Measurements from ENCODE around the gene BZW2.
"Not testable (repeated sequence)": the region's sequence is repeated elsewhere in the genome, so short reads cannot be mapped to it uniquely, and the experiment has no call there.

The BZW2 gene

DNA sequence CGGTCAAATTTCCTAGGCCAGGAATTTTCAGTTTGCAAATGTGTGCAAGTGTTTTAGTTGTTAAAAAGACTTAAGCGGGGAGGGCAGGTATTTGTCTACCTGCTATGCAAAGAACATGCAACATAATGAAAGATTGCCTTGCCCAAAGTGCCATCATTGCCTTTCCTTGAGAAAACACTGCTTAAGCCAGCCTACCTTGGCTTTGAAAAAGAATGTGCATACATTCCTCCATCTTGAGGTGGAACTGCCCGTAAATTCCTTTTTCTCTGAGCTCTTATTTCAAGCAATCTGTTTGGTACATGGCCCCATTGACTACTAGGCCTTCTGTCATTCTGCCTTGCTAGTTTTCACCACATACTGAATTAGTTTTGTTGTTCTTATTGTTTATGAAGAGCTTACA is 29.3 kb downstream of the BZW2 start:
- no peak for DNase-seq

DNA sequence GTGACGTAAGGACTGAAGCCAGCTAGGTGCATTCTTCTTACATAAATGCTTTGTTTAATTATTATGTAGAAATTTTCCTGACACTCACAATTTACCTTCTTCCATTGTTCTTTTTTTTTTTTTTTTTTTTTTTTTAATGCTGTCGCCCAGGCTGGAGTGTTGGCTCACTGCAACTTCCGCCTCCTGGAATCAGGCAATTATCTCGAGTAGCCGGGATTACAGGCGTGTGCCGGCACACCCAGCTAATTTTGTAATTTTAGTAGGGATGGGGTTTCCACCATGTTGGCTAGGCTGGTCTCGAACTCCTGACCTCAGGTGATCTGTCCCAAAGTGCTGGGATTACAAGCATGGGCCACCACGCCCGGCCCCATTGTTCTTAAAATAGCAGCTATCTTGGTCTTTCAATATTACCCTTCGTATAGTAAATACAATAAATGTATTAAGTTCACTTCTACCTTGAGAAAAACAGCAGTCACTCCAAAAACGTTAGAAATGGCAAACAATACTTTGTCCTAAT is 32.1 kb downstream of the BZW2 start:
- no peak for DNase-seq

DNA sequence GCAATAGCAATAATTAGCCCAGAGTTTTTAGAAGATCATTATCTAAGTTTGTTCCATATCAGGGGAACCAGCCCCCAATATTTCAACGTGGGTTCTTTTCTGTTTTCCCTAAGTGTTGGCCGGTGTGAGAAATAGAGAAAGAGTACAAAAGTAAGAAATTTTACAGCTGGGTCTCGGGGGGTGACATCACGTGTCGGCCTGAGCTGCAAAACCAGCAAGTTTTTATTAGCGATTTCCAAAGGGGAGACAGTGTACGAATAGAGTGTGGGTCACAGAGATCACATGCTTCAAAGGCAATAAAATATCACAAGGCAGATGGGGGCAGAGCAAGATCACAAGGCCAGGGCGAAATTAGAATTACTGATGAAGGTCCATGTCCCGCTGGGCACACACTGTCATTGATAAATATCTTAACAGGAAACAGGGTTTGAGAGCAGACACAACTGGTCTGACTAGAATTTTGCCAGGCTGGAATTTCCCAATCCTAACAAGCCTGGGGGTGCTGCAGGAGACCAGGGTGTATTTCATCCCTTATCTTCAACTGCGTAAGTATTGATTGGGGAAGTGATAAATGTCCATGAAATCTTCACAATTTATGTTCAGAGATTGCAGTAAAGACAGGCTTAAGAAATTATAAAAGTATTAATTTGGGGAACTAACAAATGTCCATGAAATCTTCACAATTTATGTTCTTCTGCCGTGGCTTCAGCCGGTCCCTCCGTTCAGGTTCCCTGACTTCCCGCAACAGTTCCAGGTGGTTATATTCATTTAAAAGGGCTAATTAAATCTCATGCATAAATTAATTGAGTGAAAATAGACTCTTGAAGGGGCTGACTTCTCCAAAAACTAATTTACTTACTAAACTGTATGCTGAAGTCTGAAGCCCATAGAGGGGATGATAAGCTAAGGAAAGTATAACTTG is 32.9 kb downstream of the BZW2 start:
- DNase-seq = not testable (repeated sequence)

DNA sequence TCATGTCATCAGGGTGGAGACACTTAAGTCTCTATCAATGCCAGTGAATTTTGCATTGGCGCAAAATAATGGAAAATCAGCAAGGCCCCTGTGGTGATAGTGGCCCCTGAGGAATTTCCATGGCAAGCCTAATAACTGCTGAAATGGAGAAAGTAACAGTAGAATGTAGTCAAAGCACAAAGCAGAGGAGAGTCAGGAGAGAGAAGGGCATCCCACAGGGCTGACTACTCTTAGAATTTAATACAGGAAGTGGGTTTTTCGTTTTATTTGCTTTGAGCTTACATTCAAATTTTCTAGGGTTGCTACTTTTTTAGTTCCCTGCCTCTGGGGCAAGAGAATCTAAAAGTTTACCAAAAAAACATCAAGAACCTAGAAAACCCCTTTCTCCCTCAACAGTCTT is 39.0 kb downstream of the BZW2 start:
- DNase-seq = no peak

DNA sequence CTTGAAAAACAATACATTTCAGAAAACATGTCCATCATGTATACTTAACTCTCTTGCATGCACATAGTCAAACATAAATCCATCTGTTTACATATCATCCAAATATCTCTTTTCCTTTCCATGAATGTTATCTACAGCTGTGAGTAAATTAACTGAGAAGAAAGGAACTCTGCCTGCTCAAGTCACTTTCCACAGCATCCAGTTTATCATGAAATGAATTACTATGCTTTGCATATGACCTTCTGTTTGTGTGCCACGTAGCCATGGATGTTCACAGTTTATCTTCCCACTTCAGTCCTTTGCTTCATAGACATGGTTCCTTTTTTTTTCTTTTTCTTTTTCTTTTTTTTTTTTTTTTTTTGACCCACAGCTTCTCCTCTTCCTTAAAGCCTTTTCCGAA is 39.6 kb downstream of the BZW2 start:
- DNase-seq = no peak

DNA sequence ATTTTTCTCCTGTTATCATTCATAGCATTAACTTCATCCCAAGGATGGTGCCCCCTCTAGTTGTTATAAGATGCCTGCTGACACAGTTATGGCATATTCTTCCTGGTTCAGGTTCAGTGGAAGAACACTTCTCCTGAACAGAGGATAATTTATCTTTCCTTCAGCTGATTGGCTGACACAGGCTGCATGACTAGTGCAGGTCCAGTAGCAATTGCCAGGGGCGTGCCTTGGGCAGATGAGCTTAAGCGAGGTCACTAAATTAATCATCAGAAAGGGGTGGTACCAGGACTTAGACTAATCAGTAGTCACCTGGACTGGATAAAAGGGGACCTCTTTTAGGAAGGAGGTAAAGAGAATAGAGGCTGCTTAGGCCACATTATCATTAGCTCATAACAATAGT is 42.3 kb downstream of the BZW2 start:
- DNase-seq = no peak

DNA sequence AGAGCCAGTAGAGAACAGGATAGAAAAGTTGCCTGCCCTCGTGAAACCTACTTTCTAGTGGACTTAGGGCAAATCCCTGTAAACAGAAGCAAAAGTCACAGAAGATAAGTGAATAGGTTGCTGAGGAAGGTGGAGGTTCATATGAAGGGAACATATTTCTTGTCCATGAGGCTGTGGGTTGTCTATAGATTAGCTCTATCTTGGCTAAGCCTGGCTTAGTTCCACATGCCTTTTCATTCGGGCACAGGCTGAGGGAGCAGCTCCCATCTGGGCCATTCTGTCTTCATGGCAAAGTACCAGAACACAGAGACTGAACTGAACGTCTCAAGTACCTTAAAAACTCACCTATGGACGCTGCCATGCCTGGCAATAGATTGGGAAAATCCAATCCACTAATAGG is 45.3 kb downstream of the BZW2 start:
- DNase-seq = no peak

DNA sequence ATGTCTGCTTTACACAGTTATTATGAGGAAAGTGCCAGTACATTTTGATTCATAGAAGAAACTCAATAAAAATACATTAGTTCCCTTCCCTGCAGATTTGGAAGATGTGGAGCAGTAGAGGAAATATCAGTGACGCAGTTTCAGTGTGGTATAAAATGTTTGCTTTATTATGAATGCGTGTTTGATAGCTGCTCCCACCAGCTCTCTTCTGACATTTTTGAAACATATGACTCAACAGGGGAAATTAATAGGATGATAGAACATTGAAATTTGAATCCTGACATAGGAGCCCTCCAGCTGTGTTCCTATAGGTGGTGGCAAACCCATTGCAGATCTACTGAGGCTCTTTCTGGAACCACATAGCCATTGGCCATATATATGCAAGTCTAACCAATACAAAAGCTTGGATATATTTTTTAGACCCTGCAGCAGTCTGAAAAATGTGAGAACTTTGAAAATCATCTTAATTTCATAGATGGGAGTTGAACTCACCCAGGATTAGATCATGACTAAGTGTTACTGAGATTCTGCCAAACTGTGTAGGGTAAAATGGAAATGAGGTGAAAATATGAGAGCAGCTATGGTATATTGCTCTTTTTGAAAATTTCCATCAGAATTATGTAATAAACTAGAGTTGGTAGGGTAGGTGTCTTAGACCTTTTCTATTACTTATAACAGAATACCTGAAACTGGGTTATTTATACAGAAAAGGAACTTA is 47.8 kb downstream of the BZW2 start:
- no peak for DNase-seq

DNA sequence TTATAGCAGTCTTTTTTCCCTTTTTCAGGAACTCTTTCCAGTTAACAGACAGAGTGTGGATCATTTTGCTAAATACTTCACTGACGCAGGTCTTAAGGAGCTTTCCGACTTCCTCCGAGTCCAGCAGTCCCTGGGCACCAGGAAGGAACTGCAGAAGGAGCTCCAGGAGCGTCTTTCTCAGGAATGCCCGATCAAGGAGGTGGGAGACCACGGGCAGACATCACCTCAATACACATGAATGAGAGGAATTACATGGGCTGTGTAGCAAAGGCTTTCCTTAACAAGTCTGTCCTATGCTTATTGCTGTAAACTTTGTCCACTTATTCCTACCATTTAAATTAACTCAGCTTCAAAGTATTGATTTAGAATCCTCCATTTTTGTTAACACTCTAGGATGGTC is 48.8 kb downstream of the BZW2 start:
- no peak for DNase-seq

DNA sequence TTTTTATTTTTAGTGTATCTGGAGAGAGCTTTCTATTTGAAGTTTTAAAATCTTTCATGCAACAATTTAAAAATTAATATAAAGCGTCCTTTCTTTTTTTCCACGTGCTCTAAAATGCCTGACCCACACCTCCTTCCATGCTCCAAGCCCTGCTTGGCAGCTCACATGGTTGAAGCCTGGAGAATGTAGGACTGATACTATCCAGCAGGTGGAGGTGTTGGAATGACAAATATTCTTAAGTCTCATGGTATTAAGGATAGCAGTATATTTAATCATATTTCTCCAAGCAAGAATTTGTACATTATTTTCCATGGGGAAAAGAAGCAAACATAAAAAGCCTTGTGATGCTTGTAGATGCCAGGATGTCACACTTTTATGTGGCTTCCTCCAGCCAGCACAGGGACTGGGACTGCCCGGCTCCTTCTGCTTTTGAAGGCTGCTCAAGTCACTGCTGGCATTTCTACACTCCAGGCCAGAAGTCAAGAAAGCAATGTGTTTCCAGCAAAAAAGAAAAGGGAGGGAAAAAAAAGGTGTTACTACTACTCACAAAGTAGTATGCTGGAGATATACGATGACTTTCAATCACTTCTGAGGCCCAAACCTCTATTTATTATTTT is 49.7 kb downstream of the BZW2 start:
- DNase-seq = no peak

DNA sequence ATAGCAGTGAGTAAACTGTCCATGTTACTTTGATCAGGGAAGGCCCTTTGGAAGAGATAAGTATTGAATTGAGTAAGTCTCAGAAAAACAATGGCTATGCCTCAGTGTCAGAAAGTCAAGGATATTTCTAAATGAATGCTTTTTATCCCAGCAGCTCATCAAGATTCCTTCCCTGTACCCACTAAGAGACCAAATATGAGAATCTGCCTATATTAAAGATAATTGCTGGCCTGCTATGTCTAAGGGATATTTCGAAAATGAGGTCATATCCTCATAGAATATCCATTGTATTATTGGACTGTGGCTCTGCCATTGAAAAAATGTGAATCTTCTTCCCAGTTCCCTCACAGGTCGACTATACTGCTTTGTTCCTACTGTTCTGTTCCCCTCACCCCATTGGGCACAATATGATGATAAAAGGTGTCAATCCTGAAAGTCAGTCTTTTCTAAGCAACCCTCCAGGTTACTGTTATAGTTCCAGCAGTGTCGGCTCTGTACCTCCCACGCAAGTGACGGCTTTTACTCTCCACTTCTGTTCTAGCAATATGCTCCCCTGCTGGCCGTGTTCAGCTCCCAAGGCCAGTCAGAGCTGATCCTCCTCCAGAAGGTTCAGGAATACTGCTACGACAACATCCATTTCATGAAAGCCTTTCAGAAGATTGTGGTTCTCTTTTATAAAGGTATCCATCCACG is 51.7 kb downstream of the BZW2 start:
- DNase-seq = no peak

DNA sequence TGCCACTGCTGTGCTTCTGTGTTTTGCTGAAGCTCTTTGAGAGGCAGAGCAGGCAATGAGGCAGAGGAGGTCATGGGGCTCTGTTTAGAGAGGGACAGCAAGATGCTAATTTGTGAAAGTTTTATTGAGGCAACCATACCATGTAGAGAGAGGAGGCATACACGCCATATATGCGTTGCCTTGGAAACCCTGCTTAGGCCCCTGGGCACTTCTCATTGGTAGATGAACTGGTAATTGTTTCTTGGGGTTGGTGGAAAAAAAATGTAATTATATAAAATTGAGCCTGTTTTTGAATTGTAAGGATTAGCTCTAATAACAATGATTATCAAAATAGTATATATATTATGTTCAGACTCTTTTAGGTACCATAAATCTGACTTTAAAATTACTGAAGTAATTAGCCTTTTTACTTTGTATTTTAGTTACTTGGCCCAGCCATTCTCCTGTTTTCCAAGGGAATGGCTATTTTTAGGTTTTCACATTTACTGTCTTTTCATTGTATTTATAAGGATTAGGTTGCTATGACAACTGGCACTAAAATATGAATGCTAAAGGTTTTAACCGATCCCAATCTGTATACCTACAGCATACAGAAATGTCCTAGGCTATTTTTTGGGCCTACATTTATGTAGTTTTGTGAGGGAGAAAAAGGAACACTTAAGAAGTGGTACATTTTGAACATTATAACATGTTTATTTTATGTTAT is 52.4 kb downstream of the BZW2 start:
- DNase-seq = no peak

DNA sequence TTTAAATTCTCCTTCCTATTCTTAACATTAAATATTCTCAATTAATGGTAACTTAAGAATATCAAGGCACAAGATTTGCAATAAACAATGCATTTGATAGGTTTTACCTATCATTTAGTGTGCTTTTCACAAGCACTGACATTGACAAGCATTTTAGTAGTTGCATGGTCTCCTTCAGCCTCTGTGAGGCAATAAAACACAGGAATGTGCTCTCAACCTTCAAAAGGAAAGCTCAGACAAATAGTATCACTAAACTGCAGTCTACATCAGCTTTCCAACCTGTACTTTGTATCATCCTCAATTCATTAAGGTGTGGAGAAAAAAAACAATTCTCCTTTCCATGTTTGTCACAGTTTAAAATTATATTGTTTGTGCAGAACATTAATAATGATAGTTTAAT is 56.5 kb downstream of the BZW2 start:
- DNase-seq = no peak

DNA sequence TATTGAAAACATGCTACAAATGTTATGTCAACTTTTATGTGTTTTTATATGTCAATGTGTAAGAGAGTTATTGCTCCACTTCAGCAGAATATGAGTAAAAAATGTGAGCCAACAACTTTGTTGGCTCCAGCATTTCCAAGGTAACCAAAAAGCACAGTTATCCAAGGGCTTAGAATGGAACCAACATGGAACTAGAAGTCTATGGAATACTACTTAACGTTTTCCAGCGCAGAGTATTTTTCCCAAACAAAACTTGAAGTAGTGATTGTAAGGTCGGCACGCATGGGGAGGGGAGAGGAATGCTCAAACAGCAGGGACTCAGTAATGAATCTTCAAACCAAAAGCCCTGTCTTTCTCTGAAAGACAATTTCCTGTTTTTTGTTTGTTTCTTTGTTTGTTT is 62.5 kb downstream of the BZW2 start:
- no peak for DNase-seq

DNA sequence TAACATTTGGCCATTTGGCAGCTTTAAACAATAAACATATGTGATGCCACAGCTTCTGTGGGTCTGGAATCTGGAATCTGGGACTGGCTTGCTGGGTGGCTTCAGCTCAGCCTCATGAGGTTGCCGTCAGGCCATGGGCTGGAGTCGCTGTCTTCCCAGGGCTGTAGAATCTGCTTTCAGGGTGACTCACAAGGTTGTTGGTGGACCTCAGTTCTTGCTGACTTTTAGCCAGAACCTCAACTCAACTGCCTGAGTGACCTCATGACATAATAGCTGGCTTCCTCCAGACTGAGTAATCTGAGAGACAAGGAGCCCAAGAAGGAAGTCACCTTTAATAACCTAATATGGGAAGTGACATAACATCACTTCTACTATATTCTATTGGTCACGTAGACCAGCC is 63.0 kb downstream of the BZW2 start:
- no peak for DNase-seq

DNA sequence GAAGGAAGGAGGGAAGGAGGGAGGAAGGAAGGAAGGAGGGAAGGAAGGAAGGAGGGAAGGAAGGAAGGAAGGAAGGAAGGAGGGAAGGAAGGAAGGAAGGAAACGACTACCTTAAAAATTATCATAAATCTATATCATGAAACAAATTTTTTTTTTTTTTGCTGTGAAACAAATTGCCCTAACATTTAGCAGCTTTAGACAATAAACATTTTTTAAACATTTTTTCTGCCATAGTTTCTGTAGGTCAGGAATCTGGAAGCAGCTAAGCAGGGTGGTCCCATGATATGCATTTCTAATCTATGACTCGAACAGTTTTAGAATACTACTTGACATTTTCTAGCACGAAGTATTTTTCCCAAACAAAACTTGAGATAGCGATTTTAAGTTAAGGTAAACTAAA is 64.7 kb downstream of the BZW2 start:
- no peak for DNase-seq

DNA sequence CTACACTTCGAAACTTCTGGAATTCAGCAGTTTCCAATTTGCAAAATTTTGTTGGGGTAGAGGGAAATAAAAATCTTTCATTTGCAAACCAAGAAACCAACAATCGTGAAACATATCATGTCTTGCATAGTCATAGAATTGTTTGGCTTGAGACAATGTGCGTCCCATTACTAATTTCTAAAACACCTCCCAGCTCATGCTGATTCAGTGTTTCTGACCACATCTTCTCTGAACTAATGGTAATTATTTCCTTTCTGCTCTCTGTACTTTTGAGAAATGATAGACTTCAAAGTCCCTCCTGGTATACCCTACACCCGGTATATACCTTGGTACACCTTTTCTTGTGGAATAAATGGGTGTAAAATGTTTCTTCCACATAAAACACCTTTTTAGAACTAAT is 65.7 kb downstream of the BZW2 start:
- DNase-seq = no peak

DNA sequence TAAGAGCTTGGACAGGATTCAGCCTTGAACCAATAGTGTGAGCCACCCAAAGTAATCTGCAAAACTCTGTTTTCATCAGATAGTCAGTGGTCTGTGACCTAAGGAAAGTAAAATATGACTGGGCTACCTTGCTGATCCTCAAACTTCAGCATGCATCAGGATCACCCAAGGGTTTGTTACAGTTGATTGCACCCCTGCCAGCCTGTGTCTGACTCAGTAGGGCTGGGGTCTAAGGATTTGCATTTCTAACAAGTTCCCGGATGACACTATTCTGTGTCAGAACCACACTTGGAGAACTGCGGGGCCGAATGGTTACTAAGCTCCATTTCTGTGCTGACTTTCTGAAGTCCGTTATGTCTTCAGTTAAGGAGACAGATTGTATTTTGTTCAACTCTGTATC is 66.9 kb downstream of the BZW2 start:
- no peak for DNase-seq

DNA sequence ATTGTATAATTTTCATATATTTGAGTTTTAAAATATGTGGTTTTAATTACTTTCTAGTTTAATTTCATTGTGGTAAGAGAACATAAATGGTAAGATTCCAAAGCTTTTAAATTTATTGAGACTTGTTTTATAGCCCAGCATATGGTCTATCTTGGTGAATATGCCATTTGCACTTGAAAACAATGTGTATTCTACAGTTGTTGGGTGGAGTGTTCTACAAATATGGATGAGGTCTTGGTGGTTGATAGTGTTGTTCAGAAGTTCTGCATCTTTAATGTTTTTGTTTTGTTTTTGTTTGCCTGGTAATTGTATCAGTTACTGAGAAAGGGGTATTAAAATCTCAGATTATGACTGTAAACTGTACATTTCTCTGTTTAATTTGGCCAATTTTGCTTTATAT is 69.9 kb downstream of the BZW2 start:
- no peak for DNase-seq

DNA sequence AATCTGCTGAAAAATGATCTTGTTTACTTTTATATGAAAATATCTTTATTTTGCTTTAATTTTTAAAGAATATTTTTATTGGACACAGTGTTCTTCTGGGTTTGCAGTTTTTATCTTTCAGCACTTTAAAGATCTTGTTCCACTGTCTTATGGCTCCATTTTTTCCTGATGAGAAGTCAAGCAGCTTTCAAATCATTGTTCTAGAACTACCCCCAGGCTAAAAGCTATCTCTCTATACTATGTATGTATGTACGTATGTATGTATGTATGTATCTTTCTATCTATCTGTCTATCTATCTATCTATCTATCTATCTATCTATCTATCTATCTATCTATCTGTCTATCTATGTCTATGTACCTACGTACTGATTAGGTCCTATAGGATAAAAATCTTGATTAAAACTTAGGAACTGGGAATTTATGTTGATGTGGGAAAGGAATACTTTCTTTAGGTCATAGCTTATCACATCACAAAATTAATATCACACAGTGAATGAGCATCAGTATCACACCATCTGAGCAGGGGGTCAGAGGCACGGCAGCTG is 72.2 kb downstream of the BZW2 start:
- no peak for DNase-seq

DNA sequence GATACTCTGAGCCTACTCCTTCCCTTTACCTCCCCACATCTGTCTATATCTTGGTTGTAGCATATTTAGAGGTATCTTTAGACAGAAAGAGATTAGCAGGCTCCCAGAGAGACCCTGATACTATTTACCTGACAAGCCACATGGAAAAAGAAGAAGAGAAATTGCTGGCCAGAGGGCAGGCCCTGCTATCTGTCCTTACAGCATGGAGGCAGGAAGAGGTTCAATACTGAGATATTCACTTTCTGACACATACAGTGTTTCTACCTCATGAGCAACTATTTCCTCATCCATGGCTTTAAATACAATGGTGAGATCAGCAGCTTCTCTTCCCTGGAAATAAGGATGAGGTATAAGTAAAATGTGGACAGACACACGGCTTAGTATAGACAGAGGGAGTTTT is 73.7 kb downstream of the BZW2 start:
- DNase-seq = no peak

DNA sequence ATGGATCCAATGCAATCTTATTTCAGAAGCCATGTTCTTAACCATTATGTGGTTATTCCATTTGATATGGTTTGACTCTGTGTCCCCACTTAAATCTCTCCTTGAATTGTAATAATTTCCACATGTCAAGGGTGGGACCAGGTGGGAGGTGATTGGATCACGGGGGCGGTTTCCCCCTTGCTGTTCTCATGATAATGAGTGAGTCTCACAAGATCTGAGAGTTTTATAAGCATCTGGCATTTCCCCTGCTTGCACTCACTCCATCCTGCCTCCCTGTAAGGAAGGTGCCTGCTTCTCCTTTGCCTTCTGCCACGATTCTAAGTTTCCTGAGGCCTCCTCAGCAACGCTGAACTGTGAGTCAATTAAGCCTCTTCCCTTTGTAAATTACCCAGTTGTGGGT is 75.6 kb downstream of the BZW2 start:
- DNase-seq = no peak
